Activated effector memory CD4-positive, alpha-beta T cell treated with Interleukin-2 at 50 U/mL for 16 hours (primary cell): Measurements from ENCODE around the gene WDR59.
A peak's percentile ranks its signal among the peaks of the same experiment; 100 is the strongest.
"Not testable (repeated sequence)": the region's sequence is repeated elsewhere in the genome, so short reads cannot be mapped to it uniquely, and the experiment has no call there.

ENCODE experiments used
- DNase-seq: peaks from one replicate; pipeline ENCODE4 v3.0.0-alpha.2; 2020

WDR59 gene

DNA sequence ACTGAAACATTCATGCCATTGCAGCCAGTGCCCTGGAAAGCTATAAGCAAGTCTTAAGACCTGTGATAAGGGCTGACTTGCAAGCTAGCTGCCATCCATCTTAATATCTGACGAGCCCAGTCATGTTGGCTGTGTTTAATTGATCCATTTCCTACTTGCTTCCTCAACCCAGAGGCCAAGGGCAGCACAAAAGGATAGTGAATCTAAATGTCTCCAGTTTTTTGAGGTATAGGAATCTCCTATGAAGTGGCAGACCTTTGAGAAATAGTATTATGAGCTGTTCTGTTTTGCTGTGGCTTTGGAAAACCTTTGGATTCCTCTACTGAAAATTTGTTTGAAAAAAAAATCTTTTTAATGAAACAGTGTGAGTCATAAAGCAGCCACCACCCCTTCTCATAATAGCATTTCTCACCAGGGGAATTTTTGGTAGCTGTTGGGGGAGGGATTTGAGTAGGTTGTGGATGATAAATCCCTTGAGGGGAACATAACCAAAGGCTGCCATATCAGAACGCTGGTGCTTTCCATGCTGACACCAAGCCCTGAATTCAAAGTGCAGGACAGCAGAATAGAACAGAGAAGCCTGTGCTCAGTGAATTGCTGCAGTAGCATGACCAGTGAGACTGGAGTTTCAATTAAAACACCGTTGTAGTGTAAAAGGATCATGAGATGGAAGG is 26.8 kb upstream of the WDR59 start:
- no peak for DNase-seq

DNA sequence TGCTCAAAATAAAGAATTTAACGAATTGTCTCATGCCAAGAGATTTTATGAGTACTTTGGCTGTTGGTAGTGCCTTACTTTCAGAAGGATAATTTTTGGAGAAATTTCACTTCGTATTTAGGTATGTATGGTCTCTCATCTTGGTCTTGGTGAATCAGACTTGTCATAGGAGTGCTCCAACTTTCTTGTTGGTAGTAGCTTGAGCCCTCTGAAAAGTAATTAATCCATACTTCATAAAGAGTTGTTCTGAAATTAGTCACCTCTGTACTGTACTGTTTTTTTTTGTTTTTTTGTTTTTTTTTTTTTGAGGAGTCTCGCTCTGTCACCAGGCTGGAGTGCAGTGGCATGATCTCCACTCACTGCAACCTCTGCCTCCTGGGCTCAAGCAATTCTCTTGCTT is 25.5 kb upstream of the WDR59 start:
- DNase-seq: no peak

DNA sequence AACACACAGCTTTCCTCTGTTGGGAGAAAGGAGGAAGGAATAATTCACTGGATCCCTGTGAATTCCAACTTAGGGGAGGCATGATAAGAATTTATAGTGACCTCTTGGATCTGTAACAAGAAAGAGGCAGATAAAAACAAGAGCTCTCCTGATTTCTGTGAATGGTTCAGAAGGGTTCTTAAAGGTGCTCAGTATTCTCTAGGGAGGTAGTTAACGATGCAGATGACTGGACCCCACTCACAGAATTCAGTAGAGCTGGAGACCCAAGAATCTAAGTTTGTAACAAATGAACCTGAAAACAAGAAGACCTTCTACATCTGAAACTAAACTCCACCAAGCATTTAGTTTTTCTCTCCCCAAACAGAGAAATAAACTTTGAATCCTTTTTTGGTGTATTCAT is 22.5 kb upstream of the WDR59 start:
- no peak for DNase-seq

DNA sequence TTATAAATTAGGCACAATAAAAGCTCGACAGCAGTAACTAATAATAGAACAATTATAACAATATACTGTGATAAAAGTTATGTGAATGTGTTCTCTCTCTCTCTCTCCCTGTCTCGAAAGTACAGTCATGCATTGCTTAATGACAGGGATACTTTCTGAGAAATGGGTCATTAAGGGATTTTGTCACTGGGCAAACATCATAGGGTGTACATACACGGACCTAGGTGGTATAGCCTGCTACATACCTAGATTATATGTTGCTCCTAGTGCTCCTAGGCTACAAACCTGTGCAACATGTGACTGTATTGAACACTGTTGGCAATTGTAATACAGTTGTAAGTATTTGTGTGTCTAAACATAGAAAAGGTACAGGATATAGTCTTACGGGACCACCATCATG is 20.8 kb upstream of the WDR59 start:
- DNase-seq: no peak

DNA sequence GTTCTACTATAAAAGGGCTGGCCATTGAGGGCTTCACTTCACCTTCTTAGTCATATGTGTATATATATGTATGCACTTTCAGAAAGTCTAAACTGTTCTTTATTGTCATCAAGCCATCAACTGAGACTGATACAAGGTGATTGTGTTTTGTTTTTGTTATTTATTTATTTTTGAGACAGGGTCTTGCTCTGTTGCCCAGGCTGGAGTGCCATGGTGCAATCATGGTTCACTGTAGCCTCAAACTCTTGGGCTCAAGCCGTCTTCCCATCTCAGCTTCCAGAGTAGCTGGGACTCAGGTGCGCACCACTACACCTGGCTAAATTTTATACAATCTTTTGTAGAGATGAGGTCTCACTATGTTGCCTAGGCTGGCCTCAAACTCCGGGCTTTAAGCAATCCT is 19.5 kb upstream of the WDR59 start:
- no peak for DNase-seq

DNA sequence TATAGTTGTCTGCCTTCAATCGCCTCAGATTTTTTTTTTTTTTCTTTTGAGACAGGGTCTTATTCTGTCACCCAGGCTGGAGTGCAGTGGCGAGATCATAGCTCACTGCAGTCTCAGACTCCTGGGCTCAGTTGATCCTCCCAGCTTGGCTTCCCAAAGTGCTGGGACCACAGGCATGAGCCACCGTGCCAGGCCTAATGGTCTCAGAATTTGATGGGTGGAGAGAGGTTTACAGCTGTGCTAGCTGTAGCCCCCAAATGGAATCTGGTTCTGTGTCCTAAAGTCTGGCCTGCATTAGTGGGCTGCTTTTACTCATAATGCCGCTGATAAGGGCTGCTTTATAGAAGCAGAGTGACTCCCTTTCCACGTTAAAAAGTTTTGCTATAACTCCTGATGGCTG is 19.0 kb upstream of the WDR59 start:
- no peak for DNase-seq

DNA sequence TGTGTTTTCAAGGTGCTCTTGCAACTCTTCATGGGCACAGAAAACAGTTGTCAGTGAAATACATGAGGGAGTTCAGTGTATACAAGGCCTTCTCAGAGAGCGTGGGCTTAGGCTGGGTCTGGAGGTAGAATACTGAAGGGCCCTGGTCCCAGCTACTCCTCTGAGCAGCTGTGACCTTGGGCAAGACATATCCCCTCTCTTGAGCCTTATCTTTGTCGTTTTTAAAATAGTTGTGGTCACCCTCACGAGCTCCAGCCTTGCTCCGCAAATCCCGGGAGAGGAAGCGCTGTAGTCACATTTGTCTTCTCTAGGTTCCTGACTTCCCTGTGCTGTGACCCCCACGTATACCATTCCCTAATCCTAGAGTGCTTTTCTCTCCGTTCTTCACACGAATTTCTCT is 17.6 kb upstream of the WDR59 start:
- DNase-seq: no peak

DNA sequence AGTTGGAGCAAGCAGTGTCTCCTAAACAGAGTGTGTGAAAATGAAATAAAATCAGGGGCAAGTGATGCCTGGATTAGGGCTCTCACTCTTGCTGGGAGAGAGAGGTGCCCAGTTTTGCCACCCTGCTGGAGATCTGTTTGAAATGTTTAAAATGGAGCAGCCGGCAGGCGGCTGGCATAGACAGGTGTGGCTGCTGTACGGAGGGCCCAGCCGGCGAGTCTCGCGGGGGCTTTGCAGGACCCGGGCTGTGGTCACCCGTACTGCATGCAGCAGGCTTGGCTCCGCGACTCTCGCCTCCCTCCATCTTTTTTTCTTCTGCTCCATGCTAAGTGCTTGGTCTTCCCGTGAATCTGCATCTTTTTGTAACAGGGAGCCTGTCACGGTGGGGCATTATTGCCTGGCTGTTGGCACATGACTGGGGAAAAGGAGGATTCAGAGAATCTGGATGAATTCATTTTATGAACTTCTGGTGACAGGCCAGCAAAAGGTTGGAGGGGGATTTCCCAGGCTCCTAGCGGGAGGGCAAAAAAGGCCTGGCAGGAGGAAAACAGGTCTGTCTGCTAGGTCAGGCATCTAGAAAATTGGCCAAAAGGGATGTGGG is 15.7 kb upstream of the WDR59 start:
- DNase-seq: no peak

DNA sequence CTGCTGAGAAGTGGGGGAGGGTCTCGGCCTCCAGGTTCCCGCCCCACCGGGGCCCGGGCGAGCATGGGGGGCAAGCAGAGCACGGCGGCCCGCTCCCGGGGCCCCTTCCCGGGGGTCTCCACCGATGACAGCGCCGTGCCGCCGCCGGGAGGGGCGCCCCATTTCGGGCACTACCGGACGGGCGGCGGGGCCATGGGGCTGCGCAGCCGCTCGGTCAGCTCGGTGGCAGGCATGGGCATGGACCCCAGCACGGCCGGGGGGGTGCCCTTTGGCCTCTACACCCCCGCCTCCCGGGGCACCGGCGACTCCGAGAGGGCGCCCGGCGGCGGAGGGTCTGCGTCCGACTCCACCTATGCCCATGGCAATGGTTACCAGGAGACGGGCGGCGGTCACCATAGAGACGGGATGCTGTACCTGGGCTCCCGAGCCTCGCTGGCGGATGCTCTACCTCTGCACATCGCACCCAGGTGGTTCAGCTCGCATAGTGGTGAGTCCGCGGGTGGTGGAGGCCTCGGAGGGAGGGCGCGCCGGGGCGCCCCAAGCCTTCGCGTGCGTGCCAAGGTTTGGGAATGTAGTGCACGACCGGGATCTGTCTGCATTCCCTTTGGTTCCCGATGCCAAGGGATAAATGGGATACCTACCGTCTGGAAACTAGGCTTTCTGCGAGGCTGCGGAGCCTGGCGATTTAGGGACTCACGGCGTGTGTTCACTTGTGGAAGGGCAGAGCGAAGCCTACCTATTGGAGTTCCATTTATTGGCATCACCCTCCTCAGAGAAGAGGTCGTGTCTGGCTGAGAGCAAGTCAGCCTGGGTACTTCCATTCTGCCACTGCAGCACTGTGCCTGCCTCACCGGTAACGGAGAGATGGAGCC is 14.9 kb upstream of the WDR59 start:
- peak; percentile 60 for DNase-seq

DNA sequence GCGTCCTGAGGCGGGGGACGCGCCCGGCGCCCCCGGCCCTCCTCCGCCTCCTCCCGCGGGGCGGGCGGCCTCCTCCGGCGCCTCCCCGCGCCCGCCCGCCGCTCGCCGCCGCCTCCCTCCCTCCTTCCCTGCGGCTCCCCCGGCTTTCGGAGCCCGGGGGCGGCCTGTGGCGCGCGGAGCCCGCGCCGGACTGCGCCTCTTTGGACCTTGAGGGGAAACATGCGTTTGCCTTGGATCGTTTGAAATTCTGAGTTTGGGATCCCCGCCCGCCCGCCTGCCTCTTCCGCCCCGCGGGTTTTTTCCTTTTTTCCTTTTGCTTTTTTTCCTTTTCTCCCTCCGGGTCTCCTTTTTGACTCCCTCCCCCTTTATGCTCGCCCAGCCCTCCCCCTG is 14.3 kb upstream of the WDR59 start:
- peak; percentile 28 for DNase-seq

DNA sequence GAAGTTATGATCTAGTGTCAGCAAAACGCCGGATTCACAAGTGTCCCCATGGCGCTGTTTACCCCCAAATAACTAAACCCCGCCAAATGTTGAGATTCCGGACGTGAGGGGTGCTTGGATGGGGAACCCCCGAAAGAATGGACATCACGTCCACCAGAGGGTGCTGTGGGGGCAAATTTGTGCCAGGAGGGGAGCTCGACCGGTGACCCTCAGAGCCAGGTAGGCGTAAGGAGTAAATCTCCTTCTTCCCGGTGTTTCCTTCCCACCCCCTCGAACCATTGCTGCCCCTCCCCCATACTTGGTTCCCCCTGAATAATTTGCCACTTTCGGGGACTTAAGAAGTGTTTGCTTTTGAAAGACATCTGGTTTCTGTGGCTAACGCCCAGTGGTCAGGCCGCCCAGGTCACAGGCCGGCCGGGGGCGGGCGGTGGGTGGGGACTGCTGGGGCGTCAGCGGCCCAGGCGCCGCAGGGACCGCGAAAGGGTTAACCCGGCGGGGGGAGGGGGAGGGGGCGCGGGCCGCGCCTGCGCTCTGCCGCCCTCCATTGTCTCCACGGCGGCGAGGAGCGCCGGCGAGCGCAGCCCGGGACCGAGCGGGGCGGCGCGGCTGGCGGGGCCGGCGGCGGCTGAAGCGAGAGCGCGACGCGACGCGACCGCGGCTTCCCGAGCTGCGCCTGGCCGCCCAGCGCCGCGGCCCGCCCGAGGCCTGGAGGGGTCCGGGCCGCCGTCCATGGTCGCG is 13.7 kb upstream of the WDR59 start, which contains the start of gene ZNRF1:
ZNRF1 (plus strand) TSS at position 544 of the 738 bp plus-strand sequence. CDS start 648 bp downstream, outside the sequence.
- peak; percentile 69 for DNase-seq

DNA sequence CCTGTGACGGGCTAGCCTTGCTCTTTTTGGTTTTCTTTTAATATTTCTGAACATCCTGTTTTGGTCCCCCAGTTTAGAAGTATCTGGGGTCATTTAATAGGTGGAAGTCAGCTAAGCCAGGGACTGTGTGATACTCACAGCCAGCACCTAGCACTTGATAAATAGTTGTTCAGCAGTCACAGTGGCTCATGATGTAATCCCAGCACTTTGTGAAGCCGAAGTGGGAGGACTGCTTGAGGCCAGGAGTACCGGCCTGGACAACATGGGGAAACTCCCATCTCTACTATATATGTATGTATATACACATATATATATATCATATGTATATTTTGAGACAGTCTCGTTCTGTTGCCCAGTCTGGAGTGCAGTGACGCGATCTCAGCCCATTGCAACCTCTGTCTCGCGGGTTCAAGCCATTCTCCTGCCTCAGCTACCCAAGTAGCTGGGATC is 12.1 kb upstream of the WDR59 start:
- DNase-seq: no peak

DNA sequence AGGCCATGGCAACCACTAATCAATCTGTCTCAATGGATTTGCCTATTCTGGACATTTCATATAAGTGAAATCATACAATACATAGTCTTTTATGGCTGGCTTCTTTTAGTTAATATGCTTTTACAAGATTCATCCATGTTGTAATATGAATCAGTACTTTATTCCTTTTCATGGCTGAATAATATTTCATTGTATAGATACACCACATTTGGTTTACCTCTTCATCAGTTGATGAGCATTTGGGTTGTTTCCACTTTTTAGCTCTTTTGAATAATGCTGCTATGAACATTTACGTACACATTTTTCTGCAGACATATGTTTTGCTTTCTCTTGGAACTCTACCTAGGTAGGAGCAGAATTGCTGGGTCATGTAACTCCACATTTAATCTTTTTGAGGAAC is 11.1 kb upstream of the WDR59 start:
- no peak for DNase-seq

DNA sequence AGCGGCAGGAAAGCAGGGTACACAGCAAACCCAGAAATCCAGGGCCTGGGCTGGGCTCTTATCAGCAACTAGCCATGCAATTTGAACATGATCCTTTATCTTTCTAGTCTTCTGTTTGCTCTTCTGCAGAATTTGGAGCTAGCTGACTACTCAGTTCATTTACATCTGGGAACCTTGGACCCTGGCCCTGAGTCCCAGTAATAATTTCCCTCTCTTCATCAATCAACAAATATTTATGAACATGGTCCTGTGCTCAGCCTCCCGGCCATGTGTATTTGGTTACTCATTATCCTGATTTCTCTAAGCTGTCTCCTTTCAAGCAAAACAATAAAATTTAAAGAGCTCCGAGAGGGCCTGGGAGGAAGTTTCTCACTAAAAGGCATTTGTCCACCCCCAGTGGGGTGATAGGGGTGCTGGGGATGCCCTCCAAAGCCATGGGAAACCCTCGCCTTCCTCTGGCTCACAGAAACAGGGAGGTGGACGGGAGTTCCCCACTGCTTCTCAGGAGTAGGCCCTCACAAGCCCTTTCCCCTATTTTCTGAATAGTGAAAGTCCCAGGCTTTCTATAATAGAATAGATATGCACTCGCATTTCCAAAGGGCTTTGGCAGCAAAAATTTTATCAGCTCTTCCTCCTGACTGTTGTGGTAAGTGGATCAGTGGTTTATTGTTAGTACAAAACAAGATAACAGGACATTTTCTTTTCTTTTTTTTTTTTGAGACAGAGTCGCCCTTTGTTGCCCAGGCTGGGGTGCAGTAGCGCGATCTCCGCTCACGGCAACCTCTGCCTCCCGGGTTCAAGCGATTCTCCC is 6.9 kb upstream of the WDR59 start:
- DNase-seq: no peak

DNA sequence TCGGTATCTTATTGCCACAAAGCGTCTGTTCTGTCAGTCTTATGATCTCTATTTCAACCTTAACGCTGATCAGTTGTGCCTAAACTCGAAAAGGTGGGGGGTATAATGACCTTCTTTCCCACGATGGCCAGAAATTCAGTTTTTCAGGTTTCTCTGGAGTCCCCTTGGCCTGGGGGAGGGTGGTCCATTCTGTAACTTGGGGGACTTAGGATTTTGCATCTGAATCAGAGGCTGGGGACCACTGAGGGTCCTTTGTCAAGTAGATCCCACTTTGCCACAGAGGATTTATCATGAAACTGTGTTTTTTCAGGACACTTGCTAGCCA is 6.3 kb upstream of the WDR59 start:
- no peak for DNase-seq

DNA sequence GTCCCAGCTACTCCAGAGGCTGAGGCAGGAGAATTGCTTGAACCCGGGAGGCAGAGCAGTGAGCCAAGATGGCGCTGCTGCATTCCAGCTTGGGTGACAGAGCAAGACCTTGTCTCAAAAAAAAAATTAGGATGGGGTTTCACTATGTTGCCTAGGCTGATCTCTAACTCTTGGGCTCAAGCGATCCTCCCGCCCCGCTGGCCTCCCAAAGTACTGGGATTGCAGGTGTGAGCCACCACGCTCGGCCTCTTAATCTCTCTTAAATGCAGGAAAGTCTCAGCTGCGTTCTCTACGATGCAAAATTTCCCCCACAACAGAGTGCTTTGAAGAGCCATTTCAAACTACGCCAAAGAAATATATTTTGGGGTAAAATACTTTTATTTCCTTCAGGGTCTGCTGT is 5.9 kb upstream of the WDR59 start:
- no peak for DNase-seq

DNA sequence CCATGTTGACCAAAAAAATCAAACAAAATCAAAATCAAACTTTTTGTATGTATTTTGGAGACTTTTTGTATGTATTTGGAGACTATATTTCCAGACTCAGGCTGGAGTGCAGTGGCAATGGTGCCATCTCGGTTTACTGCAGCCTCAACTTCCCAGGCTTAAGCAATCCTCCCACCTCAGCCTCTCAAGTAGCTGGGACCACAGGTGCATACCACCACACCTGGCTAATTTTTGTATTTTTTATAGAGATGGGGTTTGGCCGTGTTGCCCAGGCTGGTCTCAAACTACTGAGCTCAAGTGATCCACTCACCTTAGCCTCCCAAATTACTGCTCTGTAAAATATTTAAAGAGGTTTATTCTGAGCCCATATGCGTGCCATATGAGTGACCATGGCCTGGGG is 4.9 kb upstream of the WDR59 start:
- not testable (repeated sequence) for DNase-seq

DNA sequence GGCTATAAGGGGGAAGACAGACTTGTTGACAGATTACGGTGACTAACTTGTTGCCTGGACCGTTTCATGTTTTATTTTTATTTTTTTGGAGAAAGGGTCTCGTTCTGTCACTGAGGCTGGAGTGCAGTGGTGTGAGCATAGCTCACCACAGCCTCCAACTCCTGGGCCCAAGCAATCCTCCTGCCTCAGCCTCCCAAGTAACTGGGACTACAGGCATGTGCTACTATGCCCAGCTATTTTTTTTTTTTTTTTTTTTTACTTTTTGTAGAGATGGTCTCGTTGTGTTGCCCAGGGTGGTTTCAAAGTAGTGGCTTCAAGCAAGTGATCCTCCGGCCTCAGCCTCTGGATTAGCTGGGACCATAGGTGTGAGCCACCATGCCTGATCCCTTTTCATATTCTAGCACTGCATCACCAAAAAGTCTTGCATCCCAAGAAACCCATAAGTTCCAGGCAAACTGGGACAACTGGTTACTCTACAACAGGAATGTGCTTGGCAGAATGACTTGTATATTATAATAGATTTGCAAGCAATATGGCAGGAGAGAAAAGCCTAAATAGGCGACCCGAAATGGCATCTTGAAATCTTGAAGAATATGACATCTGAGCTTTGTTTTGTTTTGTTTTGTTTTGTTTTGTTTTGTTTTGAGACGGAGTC is 2.2 kb upstream of the WDR59 start:
- no peak for DNase-seq

DNA sequence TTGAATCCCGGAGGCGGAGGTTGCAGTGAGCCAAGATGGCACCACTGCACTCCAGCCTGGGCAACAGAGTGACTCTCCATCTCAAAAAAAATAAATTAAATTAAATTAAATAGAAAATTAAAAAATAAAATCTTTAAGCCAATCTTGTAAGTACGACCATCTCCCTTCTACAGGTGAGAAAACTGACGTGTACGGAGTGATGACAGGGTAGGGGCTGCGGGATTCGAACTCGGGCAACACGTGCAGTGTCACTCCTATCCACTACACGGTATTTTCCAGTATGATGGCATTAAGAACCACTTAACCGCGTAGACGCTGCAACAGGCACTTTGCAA is 762 bp downstream of the WDR59 start:
- no peak for DNase-seq

DNA sequence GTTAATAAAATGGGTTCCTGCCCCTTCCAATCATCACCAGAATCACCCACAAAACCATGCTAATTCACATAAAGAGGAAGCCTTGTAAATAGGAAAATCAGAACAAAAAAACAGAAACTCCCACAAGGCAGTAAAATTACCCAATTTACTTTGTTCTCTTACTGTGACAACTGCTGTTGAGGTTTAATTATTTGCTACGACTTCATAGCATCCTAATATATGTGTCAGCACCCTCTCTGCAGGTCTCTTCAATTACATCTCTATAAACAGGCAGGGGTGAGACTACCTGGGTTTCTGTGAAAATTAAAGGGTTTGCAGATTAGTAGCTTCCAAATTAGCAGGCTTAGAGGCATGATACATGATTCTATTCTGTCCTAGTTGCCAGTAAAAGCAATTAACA is 2.7 kb downstream of the WDR59 start:
- DNase-seq: no peak

DNA sequence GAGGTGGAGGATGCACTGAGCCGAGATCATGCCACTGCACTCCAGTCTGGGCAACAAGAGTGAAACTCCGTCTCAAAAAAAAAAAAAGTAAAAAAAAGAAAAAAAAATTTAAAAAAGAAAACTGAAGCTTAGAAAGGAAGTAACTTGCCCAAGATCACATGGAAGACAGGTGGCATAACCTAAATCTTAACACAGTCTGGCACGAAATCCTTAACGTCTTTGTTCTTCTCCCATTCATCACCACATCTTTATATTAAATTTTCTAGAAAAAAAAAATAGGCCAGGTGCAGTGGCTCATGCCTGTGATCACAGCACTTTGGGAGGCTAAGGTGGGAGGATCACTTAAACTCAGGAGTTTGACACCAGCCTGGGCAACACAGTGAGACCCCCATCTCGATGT is 9.3 kb downstream of the WDR59 start:
- DNase-seq: no peak

DNA sequence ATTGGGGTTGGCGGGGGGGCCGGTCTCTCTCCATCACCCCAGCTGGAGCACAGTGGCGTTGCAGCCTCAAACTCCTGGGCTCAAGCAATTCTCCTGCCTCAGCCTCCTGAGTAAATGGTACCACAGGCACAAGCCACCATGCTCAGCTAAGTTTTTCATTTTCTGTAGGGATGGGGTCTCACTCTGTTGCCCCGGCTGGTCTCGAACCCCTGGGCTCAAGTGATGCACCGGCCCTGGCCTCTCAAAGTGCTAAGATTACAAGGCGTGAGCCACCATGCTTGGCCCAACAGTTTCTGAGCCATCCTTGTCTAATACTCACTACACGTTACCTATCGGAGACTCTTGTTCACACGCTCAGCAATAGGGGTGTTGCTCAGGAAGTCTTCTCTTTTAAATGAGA is 11.6 kb downstream of the WDR59 start:
- DNase-seq: no peak
